ENCODE data around the gene BANF2. TPM values are rescaled to one million over a fixed set of nuclear protein-coding genes. Genes with fewer than 3 reads are reported as not detected.
A peak's percentile ranks its signal among the peaks of the same experiment; 100 is the strongest.

Gene BANF2
- total and polyA plus RNA-seq, 4 donors: not detected

- peaks cover 11 to 71% (median 60%) of the 10 kb centered on the region in 4 donors for H3K4me1 ChIP-seq (ENCODE audit: control insufficient read depth in 4 of 4, insufficient read depth in 4 of 4, low read length in 3 of 4)
- peak; percentile 44 for DNase-seq (ENCODE audit: low spot score)
- peak; percentile 5 to 39 for TF ChIP-seq RAD21 (IDR thresholded peaks at IDR 0.05)
- peak; percentile 84 for TF ChIP-seq MAX (IDR thresholded peaks at IDR 0.05)
- TF ChIP-seq FOXA2 (IDR thresholded peaks at IDR 0.05): peak; percentile 16
- peak; percentile 91 to 92 for TF ChIP-seq EGR1 (IDR thresholded peaks at IDR 0.05; ENCODE audit: low read depth in 2 of 2)
- TF ChIP-seq REST (IDR thresholded peaks at IDR 0.05): no peak
- TF ChIP-seq HNF4A (conservative IDR thresholded peaks at IDR 0.05): peak; percentile 58 to 70
- no peak for TF ChIP-seq ZBTB33 (IDR thresholded peaks at IDR 0.05)
- peak; percentile 31 for TF ChIP-seq SP1 (IDR thresholded peaks at IDR 0.05)
- peak; percentile 32 for TF ChIP-seq YY1 (IDR thresholded peaks at IDR 0.05)
- TF ChIP-seq CTCF (IDR thresholded peaks at IDR 0.05; ENCODE audit: low read depth, low read length, missing input control): no peak
- no peak for TF ChIP-seq ATF3 (IDR thresholded peaks at IDR 0.05)
- TF ChIP-seq NR2F2 (IDR thresholded peaks at IDR 0.05): peak; percentile 95
- TF ChIP-seq GABPA (IDR thresholded peaks at IDR 0.05 in 1 of 2, conservative IDR thresholded peaks at IDR 0.05 in 1 of 2): no peak
- no peak for TF ChIP-seq FOXA1 (IDR thresholded peaks at IDR 0.05)
- no peak for TF ChIP-seq TAF1 (conservative IDR thresholded peaks at IDR 0.05)
- TF ChIP-seq JUND (IDR thresholded peaks at IDR 0.05): peak; percentile 36 to 37
- TF ChIP-seq HNF4G (IDR thresholded peaks at IDR 0.05): no peak
- TF ChIP-seq RXRA (IDR thresholded peaks at IDR 0.05): peak; percentile 72 to 78
Measured at GRCh38 chr20:17679941-17680835, 19.6 kb upstream of the BANF2 start.

More at GRCh38 chr20:17679941-17680835, 19.6 kb upstream of the BANF2 start:
- Histone ChIP-seq H3K27ac (ENCODE audit: low read depth in 1 of 2, low read length in 2 of 2) (peak overlapping the region; percentile 90 to 94), H3K9me3 (ENCODE audit: control insufficient read depth in 4 of 4, low read length in 3 of 4) (no peaks in the 10 kb centered on the region), H3K36me3 (ENCODE audit: control insufficient read depth in 4 of 4, insufficient read depth in 3 of 4, low read depth in 1 of 4, low read length in 3 of 4) (peaks cover 4 to 24% (median 13%) of the 10 kb centered on the region in 4 donors), H3K4me3 (ENCODE audit: low read depth in 1 of 3, low read length in 3 of 3) (peak overlapping the region; percentile 81 to 87 (median 86)), H3K27me3 (ENCODE audit: control insufficient read depth in 4 of 4, insufficient read depth in 4 of 4, low read length in 3 of 4) (no peaks in the 10 kb centered on the region), H3K9ac (ENCODE audit: low read depth in 1 of 2, low read length in 2 of 2) (peak overlapping the region; percentile 73 to 91)
- WGBS: 13% methylated on average over 27 of the region's 27 CpGs

Data from liver (tissue), 9 donors.